Stimulated activated CD8-positive, alpha-beta memory T cell treated with anti-CD3 and anti-CD28 coated beads, Interleukin-4, amount 100 ng/mL, for 4 hours (primary cell): Measurements from ENCODE around the gene ZNRF1.
A peak's percentile ranks its signal among the peaks of the same experiment; 100 is the strongest.
"Not testable (repeated sequence)": the region's sequence is repeated elsewhere in the genome, so short reads cannot be mapped to it uniquely, and the experiment has no call there.

Experiments used
- DNase-seq, 2 donors: peaks; one replicate each; pipeline ENCODE4 v3.0.0-alpha.2; 2020; ENCODE audit warnings: low read depth in 2 of 2, low spot score in 1 of 2

The ZNRF1 gene

GRCh38 chr16:75074920-75075687 is 76.3 kb downstream of the ZNRF1 start:
- DNase-seq: peak; percentile 41 to 64

DNA sequence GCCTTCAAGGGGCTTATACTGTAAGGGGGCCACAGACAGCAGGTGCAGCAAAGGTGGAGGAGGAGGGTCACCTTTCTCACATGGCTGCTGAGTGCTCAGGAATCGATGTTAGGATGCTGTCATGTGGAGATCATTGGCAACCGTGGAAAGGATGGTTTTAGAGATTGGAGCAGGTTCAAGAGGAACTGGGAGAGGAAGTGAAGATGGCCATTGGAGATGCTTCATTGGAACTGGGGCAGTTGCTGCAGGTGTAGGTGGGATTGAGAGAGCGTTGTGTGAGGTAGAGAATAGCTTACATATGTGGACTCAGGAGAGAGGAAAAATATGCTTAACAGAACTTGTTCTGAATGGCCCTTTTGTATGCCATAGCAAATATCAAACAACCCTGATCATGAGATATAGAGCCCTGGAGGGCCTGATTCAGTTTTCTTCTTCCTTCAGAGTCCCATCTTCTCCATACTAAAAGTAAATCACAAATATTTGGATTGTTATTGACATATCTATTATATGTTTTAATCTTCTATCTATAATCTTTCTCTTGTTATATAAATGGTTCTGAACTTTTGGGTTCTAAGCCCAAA is 77.0 kb downstream of the ZNRF1 start:
- no peak for DNase-seq

- DNase-seq: no peak
These were observed 80.1 kb downstream of the ZNRF1 start for GRCh38 chr16:75078886-75079285.

- DNase-seq: no peak
These were observed 80.6 kb downstream of the ZNRF1 start for GRCh38 chr16:75079346-75079926.

GRCh38 chr16:75080205-75081029 is 81.6 kb downstream of the ZNRF1 start:
- no peak for DNase-seq

GRCh38 chr16:75081179-75081859 is 82.5 kb downstream of the ZNRF1 start:
- DNase-seq: no peak

- no peak for DNase-seq
These were observed 85.0 kb downstream of the ZNRF1 start for GRCh38 chr16:75083813-75084212.

GRCh38 chr16:75085556-75085955 is 86.7 kb downstream of the ZNRF1 start:
- no peak for DNase-seq

DNA sequence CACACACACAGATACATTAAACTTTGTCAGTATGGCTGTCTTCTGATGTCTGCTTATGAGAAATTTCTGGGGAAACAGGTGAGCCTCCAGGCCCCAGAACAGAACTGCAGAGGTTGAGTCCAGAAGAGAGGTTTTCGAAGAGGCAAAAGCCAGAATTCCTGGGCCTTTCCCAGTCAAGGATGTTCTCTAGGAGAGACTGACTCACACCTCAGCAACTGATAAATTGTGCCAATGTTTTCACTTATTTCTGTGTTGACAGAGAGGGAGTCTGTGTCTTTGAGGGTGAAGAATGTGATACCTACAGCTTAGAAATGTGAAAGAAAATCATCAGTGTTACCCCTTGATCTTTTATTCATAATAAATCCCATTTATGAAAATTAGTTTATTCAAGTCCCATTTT is 87.5 kb downstream of the ZNRF1 start:
- DNase-seq: no peak

DNA sequence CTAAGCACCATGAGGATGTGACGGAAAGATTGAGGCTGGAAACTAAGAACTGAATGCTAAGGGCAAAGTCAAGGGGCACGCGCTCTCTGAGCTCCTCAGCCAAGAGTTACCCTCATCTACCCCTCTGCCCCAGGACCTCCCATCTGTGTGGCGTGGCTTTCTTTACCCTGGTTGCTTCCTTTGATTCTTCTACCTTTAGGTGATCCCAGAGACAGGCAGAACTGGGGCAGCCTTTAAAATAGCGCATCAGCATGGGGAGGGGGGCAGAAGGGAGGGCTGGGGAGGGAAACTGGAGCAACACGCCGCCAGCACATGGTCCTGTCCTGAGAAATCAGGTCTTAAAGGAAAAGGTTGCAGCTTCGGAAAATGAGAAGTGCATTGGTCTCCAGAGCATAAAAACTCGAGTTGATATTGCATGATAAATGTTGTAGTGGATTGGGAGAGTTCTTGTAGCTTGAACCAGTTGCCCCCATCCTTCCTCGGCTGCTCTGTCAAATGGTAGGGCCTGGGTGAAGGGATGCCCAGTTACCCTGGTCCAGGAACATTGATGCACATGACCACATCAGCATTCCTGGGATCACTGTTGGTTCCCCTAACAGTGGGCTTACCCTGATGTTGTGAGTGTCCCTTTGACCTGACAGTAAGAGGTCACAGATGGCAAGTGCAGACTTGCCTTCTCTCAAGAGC is 88.0 kb downstream of the ZNRF1 start:
- DNase-seq: no peak

GRCh38 chr16:75087375-75087979 is 88.7 kb downstream of the ZNRF1 start:
- DNase-seq: no peak

- no peak for DNase-seq
These were observed 89.4 kb downstream of the ZNRF1 start for GRCh38 chr16:75088216-75088615.

DNA sequence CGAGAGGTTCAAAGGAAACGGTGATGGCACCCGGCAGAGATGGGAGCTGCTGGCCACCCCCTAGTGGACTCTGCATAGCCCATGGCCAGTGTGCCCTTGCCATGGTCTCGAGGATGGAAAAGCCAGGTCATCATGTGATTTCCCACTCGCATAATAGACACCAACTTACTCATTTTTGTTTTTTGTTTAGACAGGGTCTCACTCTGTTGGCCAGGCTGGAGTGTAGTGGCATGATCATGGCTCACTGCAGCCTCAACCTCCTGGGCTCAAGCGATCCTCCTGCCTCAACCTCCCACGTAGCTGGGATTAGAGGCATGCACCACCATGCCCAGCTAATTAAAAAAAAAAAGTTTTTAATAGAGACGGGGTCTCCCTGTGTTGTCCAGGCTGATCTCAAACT is 90.1 kb downstream of the ZNRF1 start:
- no peak for DNase-seq

GRCh38 chr16:75089486-75090202 is 90.8 kb downstream of the ZNRF1 start:
- no peak for DNase-seq

GRCh38 chr16:75090899-75091298 is 92.1 kb downstream of the ZNRF1 start:
- DNase-seq: not testable (repeated sequence)

- not testable (repeated sequence) for DNase-seq
These were observed 92.8 kb downstream of the ZNRF1 start for GRCh38 chr16:75091619-75092018.

DNA sequence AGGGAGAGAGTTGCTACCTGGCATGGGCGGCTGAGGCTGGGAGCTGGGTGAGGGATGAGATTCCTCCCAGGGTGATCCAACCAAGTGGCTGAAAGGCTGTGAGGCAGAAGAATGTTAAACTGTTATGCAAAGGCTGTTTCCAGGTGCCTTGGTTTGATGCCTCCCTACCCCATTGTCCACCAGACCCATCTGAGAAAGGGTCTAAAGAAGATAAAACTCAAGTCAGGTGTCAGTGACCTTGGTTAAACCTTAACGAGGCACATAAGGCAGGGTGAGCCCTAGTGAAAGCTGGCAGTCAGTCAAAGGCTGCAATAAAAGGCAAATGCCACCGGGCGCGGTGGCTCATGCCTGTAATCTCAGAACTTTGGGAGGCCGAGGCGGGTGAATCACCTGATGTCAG is 94.0 kb downstream of the ZNRF1 start:
- no peak for DNase-seq

- no peak for DNase-seq
These were observed 95.0 kb downstream of the ZNRF1 start for GRCh38 chr16:75093598-75094540.
